ENCODE data around the gene KDM4C. TPM values are rescaled to one million over a fixed set of nuclear protein-coding genes. Genes with fewer than 3 reads are reported as not detected.

Gene KDM4C
- total and polyA plus RNA-seq, 2 of the 8 experiments (the other 6 are each of a cell fraction or from before 2014, with no cell fraction given) = 13.0 to 26.1 TPM

- 0 out of 2 replicates have a peak overlapping the region, but pooled peaks have one; percentile 26 for H3K27ac ChIP-seq (ENCODE audit: low read depth, low read length)
- no peak overlapping the region for H2AFZ ChIP-seq (ENCODE audit: low read length)
- 88% methylated on average over 7 of the region's 7 CpGs; no CpG with 5 or more reads in 1 of the 2 experiments for WGBS, 2 experiments (ENCODE audit: extremely low coverage in 1 of 2, insufficient coverage in 1 of 2, insufficient read length in 1 of 2, insufficient replicate concordance in 2 of 2, low coverage in 1 of 2, low lambda C conversion rate in 2 of 2, missing lambda C conversion rate in 1 of 2)
These were observed 197.6 kb downstream of the KDM4C start for GRCh38 chr9:6955251-6955921.

More at GRCh38 chr9:6955251-6955921, 197.6 kb downstream of the KDM4C start:
- H2BK120ac ChIP-seq (replicated peaks; ENCODE audit: low read depth, low read length) = no peak overlapping the region
- H3K36me3 ChIP-seq (ENCODE audit: control insufficient read depth in 2 of 4, insufficient read depth in 4 of 4, low read length in 3 of 4) = no peaks in the 10 kb centered on the region
- CTCF ChIA-PET (ENCODE audit: partially characterized antibody) = interaction anchor here (1.5 kb wide), 1 partner anchor 11 kb away, joined by 4 read pairs; no protein-coding TSS in a partner anchor
- H3K9ac ChIP-seq (replicated peaks in 1 of 4; ENCODE audit: extremely low read depth in 1 of 4, low read depth in 3 of 4, low read length in 3 of 4) = no peak overlapping the region
- no peak overlapping the region for H2BK20ac ChIP-seq (ENCODE audit: low read length)
- H4K5ac ChIP-seq (ENCODE audit: insufficient read length, low read depth, low read length) = no peak overlapping the region
- peak overlapping the region in 1 of 2 experiments; percentile 45; a peak in 1 of 4 replicates for H3K4me2 ChIP-seq (ENCODE audit: insufficient read depth in 1 of 2, low read depth in 2 of 2, low read length in 2 of 2)
- H2BK15ac ChIP-seq (ENCODE audit: low read length) = no peak overlapping the region
- DNase-seq (ENCODE audit: low read depth in 1 of 2, low spot score in 2 of 2) (no peak), FAIRE-seq (peak; percentile 55)
- POLR2A ChIA-PET (ENCODE audit: partially characterized antibody) = interaction anchor here (0.6 kb wide), 1 partner anchor 324 kb away, joined by 3 read pairs; no protein-coding TSS in a partner anchor
- no peak overlapping the region for H4K91ac ChIP-seq (replicated peaks; ENCODE audit: insufficient read length, low read length)
- H3K4me3 ChIP-seq (ENCODE audit: extremely low read depth in 1 of 4, insufficient read depth in 2 of 4, low read depth in 3 of 4, low read length in 4 of 4) = no peak overlapping the region
- H3K9me3 ChIP-seq (ENCODE audit: insufficient read depth in 2 of 2, low read depth in 1 of 2, low read length in 1 of 2) = no peaks in the 10 kb centered on the region
- H3K56ac ChIP-seq (replicated peaks; ENCODE audit: insufficient read length, low read depth, low read length) = no peak overlapping the region
- H3K4ac ChIP-seq (replicated peaks; ENCODE audit: insufficient read length, low read depth, low read length) = no peak overlapping the region
- no peak overlapping the region for H2BK12ac ChIP-seq (ENCODE audit: low read depth, low read length)
- no peaks in the 10 kb centered on the region for H3K23me2 ChIP-seq (ENCODE audit: low read depth, low read length)
- no peak overlapping the region for H2AK5ac ChIP-seq (ENCODE audit: low read depth, low read length)
- no peak overlapping the region for H2BK5ac ChIP-seq (ENCODE audit: low read depth, low read length)
- 0 out of 4 replicates have a peak, but pooled peaks cover 0 to 2% of the 10 kb centered on the region in 2 experiments for H3K79me2 ChIP-seq (ENCODE audit: control insufficient read depth in 1 of 2, insufficient read depth in 2 of 2, low read length in 2 of 2)
- TF ChIP-seq CHD2 (IDR thresholded peaks at IDR 0.05; ENCODE audit: low read length) (no peak), TAF7 (optimal IDR thresholded peaks at IDR 0.05; ENCODE audit: borderline replicate concordance, low read depth, low read length) (no peak), MAFK (IDR thresholded peaks at IDR 0.05; ENCODE audit: low read depth, low read length) (peak; percentile 59; the same call in 1 of the 2 replicates), CHD1 (IDR thresholded peaks at IDR 0.05; ENCODE audit: low read depth, low read length) (no peak), YY1 (IDR thresholded peaks at IDR 0.05; ENCODE audit: low read depth, low read length) (no peak), BRCA1 (IDR thresholded peaks at IDR 0.05; ENCODE audit: low read depth, low read length) (no peak), RFX5 (IDR thresholded peaks at IDR 0.05; ENCODE audit: borderline replicate concordance, low read depth, low read length) (no peak), TBP (IDR thresholded peaks at IDR 0.05; ENCODE audit: low read depth, low read length) (no peak), CTCF (IDR thresholded peaks at IDR 0.05; ENCODE audit: control extremely low read depth in 1 of 3, insufficient read depth in 1 of 3, low read depth in 1 of 3, low read length in 3 of 3) (no peak), BACH1 (IDR thresholded peaks at IDR 0.05; ENCODE audit: low read length) (peak; percentile 47; the same call in 1 of the 2 replicates)
- H3K4me1 ChIP-seq (replicated peaks in 1 of 4; ENCODE audit: control insufficient read depth in 3 of 4, insufficient read depth in 4 of 4, low read length in 3 of 4) = peaks cover 0 to 7% (median 1%) of the 10 kb centered on the region in 4 experiments; a peak in 4 of 7 replicates
- H3K14ac ChIP-seq (ENCODE audit: insufficient read length) = no peak overlapping the region
- no peak overlapping the region for H4K8ac ChIP-seq (ENCODE audit: extremely low read depth, insufficient read depth, low read length)
- H3K18ac ChIP-seq (ENCODE audit: extremely low read depth, low read length) = no peak overlapping the region
- H3K79me1 ChIP-seq (ENCODE audit: low read depth, low read length) = no peaks in the 10 kb centered on the region
- no peaks in the 10 kb centered on the region for H4K20me1 ChIP-seq (replicated peaks in 1 of 2; ENCODE audit: control insufficient read depth in 1 of 2, insufficient read depth in 2 of 2, low read length in 2 of 2)
- no peak overlapping the region for H3K23ac ChIP-seq (ENCODE audit: insufficient read length)
- H3K27me3 ChIP-seq (replicated peaks in 1 of 4; ENCODE audit: control insufficient read depth in 3 of 4, extremely low read depth in 1 of 4, insufficient read depth in 3 of 4, low read length in 3 of 4) = no peaks in the 10 kb centered on the region

Data from H1 (cell line).